ENCODE results near the gene VAV3.
"Not testable (repeated sequence)": the region's sequence is repeated elsewhere in the genome, so short reads cannot be mapped to it uniquely, and the experiment has no call there.

The VAV3 gene

DNA sequence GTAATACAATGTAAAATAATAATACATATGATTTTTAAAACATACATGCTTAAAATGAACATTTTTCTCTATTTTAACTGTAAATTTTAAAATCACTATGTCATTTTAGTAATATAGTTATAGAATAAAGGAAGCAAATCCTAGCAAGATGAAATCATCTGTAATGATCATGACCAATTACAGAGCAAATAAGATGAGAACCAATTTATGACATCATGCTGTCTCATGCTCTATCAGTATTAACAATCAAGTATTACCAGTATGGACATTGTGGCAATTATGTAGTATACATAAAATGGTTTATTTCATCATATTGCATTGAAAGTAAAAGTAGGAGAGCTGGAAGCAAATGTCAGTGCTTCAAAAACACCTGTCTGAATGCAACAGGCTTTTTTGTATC is 255.0 kb downstream of the VAV3 start:
- no peak for DNase-seq

DNA sequence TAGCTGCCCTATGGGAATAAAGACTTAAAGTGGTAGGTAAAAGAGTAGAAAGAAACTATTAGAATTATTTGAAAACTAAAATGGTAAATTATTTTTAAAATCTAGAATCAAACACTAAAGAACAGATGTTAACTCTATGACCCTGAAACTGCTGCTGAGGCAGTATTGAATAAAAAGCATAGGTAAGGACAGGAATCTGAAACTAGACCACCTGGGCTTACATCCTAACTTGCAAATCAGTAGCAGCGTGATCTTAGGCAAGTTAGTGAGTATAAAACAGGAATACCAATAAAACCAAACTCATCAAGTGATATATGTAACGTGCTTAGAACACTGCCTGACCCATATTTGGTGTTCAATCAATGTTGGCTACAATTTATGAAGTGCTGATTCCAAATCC is 257.9 kb downstream of the VAV3 start:
- DNase-seq = no peak

DNA sequence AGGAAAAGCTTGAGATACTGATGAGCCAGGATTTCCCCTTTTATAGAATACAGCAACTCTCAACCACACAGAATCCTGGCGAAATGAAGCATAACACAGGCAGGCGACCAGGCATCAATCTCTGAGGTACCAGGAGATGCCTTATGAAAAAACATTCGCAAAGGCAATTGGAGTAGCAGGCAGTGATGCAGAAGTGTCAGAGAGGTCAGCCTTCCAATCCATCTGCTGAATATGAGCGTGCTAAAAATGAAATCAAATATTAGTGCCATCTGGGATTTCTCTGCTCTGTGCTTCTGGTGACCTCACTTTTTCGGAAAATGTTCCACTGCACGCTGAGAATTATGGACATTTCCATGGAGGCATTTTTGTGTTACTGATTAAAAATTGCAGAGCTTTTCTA is 258.8 kb downstream of the VAV3 start:
- no peak for DNase-seq

DNA sequence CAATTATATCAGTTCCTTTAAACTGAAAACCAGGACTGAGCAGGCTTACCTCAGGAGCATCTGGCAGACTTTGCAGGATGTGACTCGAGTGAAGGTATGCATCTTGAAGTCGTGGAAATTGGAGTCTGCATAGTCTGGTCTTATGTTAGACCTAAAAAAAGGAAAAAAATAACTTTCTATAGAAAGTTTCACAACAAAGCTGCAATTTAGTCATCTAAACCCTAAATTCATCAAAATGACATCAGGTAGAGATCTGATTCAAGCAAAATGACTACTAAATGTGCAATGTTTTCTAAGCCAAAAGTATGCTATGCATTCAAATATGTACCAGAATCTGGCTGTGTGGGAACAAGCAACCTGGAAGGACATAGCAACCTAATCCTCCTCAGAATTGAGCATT is 260.1 kb downstream of the VAV3 start:
- no peak for DNase-seq

DNA sequence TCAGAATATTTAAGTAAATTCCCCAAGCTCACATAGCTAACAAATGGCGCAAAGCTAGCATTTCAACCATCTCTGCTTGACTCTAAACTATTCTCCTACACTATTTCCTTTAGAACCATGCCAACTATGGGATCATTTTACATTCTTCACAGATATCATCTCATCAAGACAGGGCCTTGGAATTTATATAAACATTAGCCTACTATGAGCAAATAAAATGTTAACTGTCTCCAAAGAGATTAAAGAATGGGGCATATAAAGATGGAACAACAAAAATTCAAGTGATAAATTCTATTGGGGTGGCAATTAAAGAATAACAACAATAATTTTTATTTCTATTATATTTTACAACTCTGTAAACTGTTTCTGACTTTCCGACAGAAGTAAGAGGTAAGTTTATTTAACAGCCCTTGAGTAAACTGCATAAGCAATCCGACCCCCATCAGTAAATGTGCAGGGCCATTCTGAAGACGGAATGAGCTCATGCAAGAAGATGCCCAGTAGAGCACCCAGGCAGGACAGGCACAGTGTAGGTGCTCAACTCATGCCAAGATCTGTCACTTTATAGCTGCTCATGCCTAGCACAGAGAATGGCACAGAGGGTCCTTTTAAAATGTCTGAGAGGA is 261.9 kb downstream of the VAV3 start:
- no peak for DNase-seq

DNA sequence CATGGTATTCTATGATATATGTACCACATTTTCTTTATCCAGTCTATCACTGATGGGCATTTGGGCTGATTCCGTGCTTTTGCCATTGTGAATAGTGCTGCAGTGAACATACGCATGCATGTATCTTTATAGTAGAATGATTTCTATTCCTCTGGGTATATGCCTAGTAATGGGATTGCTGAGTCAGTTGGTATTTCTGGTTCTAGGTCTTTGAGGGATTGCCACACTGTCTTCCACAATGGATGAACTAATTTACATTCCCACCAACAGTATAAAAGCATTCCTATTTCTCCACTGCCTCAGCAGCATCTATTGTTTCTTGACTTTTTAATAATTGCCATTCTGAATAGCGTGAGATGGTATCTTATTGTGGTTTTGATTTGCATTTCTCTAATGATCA is 264.3 kb downstream of the VAV3 start:
- DNase-seq = not testable (repeated sequence)

DNA sequence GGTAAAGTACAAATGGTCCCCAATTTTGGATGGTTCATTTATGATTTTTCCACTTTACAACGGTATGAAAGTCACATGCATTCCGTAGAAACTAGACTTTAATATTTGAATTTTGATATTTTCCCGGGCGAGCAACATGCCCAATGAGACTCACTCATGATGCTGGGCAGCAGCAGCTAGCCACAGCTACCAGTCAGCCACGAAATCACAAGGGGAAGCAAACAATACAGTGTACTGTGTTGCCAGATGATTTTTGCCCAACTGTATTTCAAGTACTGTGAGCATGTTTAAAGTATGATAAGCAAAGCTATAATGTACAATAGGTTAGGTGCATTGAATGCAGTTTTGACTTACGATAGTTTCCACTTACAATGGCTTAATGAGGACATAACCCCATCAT is 266.8 kb downstream of the VAV3 start:
- no peak for DNase-seq

DNA sequence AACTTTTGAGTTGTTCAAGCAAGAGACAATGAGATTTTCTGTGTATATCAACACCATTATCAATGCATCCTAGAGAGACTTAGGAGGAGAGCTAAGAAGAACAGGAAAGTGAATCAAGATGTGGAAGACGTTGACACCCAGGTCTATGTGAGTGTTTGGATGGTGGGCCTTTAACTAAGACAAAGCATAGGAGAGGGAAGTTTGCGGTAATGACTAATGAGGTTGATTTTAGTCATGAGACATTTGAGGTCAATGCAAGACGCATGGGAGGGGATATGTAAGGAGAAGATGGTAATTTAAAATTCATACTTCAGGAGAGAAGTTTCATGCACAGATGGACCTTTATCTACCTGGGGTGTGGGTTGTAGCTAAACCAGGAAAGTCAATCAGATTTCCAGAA is 269.6 kb downstream of the VAV3 start:
- no peak for DNase-seq

DNA sequence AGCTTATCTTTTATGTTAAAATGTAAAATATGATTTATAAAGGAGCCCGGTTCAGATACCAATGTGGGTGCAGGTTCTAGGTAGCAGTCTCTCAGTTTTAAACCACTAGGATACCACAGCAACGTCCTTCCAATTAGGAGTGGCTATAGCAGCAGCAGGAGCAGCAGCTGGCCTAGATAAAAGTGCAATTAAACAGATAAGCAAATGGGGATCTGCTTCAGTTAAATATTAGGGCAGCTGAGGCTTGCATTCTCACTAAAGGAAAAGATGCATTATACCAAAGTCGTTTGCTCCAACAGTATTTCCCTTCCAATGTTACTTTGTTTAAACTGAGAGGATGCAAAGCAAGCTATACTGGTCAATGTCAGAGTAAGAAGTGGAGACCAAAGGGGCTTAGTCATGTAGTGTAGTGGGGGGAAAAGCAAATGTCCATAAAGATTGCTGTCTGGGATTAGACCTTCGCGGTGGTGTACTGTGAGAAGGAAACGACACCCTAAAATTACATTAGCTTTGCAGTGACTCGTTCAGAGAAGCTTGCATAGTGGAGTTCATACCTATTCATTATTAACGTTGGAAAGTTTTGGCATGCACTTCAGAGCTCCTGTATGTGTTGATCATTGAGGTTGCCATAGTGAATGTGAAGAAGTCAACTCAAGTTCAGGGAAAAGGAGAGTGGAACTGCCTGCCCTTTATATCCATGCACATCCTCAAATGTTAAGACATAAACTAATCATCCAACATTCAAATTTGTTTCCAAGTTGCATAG is 272.2 kb downstream of the VAV3 start:
- no peak for DNase-seq

DNA sequence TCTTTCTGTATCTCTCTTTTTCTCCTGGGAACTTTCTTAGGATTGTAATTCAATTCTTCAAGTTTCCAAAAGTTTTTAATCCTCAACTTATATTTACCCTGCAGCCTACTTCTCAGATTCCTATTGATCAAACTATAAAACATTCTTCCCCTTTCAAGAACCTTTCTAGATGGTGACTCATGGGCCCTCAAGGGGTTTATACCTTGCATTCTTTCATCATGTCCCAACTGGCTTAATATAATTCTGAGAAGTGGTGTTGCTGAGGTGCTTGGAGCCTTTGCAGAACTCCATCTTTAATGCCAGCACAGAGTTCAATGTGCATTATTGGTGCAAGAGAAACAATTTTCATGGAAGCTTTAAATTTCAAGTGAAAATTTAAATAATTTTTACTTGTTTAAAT is 273.4 kb downstream of the VAV3 start:
- no peak for DNase-seq

DNA sequence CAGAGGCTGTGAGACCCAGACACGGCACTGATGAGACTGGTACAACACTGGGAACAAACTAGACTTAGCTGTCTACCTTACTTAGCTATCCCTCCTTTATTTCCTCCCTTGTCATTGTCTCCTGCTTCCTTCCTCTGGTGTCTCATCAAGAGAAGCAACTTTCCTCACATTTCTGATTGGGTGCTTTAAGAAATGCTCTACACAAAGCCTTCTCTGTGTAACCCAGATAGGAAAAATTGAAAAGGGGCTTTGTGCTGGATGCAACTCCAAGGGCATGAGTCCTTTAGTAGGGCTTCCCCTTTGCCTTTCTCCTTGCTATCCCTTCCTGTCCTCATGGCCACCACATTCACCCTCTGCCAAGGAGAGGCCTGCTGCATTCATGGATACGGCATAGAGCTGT is 274.5 kb downstream of the VAV3 start:
- no peak for DNase-seq

DNA sequence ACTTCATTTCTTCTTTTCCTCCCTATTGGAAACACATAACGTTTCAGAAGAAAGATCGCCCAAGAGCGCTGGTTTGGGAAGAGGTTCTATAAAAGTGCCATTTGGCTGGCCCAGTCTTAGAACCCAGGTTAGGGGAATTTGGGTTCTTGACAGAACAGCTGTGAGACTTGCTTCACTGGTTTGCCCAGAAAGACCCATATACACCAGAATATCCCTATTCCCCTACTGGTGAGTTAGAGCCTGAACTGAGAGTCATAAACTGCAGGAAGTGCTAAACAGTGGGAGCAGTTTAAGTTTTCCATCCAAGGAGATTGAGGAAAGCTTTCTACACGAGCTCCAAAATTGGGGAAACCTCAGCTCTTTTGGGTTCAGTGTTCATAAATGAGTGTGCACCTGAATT is 275.2 kb downstream of the VAV3 start:
- DNase-seq = no peak

DNA sequence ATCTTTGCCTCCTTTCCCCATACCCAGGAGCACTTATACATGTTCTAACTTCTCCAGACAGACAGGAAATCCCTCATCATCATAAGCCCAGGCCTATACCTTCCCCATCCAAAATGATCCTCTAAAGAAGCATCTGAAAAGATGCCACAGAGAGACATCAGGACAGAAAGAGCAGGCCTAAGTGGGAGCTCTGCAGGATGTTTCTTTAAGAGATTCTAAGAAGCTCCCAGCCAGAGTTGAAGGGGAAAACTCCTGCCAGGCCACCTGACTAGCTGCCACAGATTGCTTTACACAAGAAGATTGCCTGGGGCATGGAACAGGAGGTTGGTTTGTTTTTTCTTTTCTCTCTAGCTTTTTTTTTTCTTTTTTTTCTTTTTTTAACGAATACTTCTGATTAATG is 275.8 kb downstream of the VAV3 start:
- DNase-seq = no peak

DNA sequence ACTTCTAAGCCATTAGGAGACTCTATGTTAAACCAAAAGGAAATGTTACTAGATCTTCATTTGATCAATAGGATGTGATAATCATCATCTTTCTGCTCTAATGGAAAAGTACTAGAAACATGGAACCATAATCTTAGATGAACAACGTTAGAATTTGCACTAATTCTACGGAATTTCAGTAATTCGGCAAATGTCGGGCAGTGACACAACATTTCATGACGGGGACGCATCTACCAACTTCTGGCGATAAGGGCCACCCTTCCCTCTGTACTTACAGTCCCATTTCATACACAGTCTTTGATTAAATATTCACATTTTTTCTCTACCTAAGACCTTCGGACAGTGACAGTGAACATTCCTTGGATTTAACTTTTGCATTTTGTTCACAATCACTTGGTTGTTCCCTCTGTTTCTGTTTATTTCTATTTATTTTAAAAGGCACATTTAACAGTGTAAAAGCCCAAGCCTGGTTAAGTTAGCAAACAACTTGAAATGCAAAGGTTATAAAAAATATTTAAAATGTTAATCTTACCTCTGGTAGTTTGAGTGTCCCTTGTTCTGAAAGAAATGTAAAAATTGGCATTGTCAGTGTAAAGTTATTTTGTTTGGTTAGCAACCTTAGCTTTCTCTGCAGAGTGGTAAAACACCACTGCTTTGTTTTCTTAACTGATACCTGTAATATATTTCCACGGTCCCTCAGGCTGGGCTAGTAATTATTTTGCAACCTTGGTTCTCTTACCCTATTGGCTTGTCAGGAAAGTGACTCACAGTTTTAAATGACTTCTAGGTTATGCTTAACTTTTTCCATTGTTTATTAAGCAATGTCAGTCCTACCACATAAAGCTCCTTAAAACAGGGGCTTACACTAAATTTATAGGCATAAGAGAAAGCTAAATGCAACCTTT is 276.9 kb downstream of the VAV3 start:
- no peak for DNase-seq

DNA sequence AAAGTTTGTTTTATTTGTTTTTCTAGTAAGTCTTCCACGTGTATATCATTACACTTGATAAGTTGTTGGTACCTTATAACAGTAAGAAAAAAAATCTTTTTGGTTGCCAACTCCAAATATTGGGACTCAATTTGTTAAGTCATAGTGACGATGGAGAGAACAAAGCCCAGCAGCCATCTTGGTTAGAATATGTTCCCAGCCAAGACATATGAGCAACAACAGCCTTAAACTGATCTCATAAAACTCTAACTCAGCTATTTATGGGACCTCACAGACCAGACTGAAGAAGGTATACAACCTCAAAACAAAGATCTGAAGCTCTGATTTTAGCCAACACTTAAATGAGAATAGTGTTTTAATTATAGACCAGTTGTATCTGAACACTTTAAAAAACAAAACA is 281.3 kb downstream of the VAV3 start:
- DNase-seq = no peak

DNA sequence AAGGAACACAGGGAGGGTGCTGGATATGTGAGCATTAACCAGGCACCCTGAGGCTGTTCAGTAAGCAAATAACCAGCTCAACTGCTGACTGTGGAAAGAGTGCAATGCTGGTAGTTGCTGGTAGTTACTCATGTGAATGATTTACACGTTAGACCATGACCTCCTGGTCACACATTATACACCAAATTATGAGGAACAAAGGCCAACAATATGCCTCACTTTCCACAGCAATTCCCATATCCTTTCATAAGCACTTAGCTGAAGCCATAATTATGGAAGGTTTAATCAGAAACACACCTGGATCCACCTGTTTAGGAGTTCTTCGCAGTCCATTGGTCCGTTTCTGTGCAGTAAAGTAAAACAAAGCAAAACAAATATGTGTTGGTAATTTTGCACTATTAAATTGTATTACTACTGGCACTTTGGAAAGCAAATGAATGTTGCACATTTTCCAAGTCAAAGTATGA is 281.8 kb downstream of the VAV3 start:
- DNase-seq = no peak

DNA sequence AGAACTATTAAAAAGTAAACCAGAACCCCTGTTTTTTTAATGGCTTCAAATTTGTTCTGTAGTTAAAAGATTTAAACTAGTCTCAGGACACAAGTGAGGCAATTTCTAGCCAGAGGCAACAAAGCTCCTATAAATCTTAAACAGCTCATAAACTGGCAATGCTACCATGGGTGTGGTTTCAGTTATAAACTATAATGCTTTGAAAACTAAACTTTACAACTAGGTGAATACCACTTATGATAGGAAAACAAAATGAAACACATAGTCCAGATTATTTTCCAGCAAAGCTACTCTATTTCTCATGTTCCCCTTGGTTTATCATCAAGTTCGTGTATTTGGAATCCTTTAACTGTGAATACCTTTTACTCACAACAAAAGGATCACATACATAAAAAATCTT is 282.5 kb downstream of the VAV3 start:
- DNase-seq = no peak

DNA sequence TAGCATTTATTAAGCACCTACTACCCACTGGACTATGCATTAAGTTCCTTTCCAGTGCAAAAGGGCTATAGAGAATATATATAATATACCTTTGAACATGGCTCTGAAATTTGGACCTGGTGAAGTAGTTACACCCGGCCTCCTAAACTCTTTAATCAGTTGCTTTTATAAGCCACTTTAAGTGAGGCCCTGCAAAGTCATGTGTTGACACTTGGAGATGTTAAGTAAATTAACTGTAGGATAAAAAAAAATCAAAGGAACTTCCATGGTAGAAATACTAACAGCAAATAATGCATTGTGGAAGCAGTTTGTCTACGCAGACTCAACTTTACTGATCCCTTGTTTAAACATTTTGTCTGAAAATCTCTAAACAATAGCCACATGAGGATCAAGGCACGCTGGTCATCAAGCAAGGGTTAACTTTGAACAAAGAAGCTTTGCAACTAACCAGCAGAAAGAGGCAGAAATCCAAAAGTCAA is 283.9 kb downstream of the VAV3 start:
- DNase-seq = no peak

DNA sequence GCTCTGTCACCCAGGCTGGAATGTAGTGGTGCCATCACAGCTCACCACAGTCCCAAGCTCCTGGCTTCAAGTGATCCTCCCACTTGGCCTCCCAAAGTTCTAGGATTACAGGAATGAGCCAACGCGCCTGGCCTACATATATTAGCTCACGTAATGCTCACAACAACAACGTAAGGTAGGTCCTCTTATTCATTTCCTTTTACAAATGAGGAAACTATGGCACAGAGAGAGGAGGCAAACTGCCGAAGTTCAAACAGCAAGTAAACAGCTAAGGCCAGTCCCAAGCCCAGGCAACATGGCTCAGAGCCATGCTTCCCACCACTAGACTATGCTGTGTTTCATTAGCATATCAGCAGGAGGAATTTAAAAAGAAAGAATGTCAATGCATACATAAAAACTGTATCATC is 284.4 kb downstream of the VAV3 start:
- DNase-seq = no peak

DNA sequence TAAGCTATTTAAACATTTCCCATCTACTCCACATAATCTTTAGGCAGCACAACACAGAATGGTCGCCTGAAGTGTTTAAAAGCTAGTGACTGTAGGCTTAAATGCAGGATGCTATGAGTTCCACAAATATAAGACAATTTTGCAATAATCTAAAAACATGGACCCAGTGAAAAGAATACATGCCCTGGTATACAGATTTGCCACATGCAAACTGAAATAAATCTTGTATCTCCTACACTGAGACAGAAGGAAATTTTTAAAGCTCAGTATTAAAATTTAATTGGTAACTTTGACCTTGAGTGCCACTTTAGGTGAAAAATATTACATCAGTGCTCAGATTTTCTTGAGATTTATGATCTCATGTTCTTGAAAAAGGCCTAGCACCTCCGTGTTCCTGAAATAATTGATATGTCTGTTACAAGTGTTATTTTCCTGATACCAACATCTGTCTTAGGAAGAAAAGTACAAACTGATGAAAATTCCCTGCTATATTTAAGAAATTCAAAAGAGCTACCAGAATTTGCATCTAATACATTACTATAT is 285.5 kb downstream of the VAV3 start:
- no peak for DNase-seq

DNA sequence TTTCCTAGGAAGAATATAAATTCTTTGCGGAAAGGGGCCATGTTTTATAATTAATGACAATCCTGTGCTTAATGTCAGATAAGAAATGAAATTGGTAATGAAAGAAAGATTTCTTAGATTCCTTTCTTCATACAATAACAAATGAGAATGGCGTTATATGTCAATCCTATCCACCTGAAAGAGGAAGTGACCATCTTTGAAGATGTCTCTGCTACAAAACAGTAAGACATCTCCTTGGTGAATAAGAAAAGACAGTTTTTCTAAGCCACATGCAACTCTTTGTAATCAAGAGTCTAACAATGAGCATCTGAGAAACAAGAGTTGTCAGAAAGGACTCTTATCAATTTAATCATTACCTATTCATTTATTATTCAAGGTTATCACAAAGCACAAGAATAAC is 286.0 kb downstream of the VAV3 start:
- no peak for DNase-seq

DNA sequence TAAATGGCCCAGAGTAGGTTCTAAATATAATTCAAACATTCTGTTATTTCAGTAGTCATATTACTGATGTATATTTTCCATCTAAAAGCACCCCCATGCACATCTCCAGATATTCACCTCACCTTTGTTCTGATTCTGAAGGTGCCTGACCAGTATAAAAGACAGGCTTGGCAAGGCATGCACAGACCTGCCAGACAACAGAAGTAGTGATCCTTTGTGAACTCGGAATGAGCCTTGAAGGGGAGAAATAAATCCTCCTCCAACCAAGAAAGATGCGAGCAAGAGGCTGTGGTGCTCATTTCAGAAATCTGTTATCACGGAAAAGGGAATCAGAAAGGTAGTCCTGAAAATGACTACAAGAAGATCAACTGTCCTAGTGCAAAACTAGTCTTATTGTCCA is 287.3 kb downstream of the VAV3 start:
- DNase-seq = no peak

DNA sequence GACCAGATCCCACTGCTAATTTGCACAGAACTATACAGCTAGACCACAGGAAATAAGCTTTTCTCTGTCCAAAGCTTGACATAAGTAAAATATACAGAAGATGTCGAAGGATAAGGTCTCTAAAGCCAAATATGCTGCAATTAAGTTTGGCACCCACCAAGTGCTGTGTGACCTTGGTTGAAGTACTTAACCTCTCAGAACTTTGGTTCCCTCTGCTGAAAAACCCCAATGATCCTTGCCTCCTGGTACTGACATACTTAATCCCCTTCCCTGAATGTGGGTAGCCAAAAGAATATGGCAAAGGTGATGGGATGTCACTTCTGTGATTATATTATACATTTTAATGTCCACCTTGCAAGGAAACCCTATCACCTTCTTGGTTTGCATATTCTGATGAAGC is 290.5 kb downstream of the VAV3 start:
- DNase-seq = no peak

Measured in activated gamma-delta T cell (primary cell).